GM19397 (cell line): Measurements from ENCODE around the gene EOLA1.
A peak's percentile ranks its signal among the peaks of the same experiment; 100 is the strongest.
"Not testable (repeated sequence)": the region's sequence is repeated elsewhere in the genome, so short reads cannot be mapped to it uniquely, and the experiment has no call there.

ENCODE experiments used
- ATAC-seq: cut with Tn5 transposase; IDR thresholded peaks from one replicate; pipeline ENCODE4 v1.9.1; 2021; ENCODE audit warnings: mild to moderate bottlenecking, moderate library complexity; ENCODE audit not compliant: unreplicated experiment

Gene EOLA1

DNA sequence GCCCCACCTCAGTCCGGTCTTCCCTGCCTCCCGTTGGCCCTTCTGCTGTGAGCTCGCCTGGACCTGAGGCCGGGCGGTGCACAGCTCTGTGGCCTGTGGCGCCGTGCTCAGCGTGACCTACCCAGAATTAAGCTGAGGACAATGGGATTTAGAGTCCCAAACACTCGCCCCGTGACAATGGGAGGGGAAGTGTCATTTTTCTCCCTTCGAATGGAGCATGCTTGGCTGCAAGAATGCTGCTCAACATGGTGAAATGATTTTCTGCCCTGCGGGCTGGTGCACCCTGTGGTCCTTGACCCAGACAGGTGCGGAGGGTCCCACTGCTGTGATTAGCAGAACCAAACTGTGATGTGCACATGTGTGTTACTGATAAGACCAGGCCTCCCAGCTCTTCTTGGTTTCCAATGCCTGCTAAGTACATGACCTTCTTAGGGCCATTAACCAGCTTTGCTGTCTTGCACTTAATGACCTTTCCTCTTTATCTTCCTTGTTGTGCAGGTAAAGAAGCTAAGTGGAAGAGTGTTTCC is 772 bp downstream of the EOLA1 start:
- ATAC-seq: no peak

DNA sequence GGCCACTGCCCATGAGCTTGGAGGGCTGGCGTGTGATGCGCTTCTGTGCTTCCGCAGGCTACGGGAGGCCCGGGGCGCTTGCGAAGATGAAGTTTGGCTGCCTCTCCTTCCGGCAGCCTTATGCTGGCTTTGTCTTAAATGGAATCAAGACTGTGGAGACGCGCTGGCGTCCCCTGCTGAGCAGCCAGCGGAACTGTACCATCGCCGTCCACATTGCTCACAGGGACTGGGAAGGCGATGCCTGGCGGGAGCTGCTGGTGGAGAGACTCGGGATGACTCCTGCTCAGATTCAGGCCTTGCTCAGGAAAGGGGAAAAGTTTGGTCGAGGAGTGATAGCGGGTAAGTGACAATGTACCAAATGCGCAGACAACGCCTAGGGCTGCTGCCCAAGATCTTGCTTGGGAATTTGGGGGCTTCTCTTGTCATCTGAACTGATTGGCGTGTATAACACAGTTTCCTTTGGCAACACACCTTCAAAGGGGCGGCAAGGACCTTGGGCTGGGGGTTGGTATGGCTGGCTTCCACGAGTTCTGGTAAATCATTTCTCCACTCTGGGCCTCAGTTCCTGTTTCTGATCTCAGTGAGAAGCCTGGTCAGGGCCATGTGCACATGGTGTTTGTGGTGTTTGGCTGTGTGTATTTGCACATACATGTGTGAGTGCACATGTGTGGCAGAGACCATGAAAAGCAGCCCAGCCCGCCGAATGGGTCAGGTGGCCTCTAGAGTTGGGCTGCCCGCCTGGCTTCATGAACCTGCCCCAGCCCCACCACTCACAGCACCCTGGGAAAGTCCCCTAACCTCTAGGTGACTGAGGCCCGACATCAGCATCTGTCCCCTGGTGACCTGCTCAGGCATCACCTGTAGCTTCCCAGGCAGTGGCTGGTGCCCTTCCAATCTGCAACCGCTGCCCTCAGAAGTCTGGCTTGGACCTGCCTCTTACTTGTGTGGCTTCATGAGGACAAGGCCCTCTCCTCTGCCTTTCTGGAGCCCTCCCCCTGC is 5.0 kb downstream of the EOLA1 start:
- peak; percentile 54 for ATAC-seq

DNA sequence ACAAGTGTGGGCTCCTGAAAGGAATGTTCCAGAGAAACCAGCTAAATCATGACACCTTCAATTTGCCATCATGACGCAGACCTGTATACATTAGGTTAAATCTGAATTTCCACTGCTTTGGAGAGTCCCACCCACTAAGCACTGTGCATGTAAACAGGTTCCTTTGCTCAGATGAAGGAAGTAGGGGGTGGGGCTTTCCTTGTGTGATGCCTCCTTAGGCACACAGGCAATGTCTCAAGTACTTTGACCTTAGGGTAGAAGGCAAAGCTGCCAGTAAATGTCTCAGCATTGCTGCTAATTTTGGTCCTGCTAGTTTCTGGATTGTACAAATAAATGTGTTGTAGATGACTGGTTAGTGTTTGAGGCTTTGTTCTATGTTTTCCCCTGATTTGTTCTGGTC is 6.2 kb downstream of the EOLA1 start:
- ATAC-seq: not testable (repeated sequence)

GRCh38 chrX:149547782-149548181 is 7.0 kb downstream of the EOLA1 start:
- ATAC-seq: not testable (repeated sequence)

GRCh38 chrX:149549701-149550100 is 8.9 kb downstream of the EOLA1 start, which contains the start of gene HSFX3:
HSFX3 (minus strand) TSS chrX:149549924; CDS start chrX:149549852, 72 bp downstream.
- not testable (repeated sequence) for ATAC-seq

GRCh38 chrX:149550454-149550853 is 9.6 kb downstream of the EOLA1 start:
- not testable (repeated sequence) for ATAC-seq

GRCh38 chrX:149551245-149551938 is 10.6 kb downstream of the EOLA1 start:
- not testable (repeated sequence) for ATAC-seq

- ATAC-seq: not testable (repeated sequence)
These were observed 11.1 kb downstream of the EOLA1 start for GRCh38 chrX:149551939-149552248.

DNA sequence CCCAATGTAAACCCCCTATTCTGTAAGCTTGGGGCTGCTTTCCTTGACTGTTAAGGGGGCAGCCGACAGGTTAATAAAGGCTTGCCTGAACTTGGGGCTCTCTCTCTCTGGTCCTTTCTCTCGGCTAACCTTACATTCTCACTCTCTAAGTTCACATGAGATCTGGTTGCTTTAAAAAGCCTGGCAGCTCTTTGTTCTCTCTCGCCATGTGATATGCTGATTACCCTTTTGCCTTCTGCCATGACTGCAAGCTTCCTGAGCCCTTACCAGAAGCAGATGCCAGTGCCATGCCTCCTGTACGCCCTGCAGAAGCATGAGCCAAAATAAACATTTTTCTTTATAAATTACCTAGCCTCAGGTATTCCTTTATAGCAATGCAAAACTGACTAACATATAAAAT is 14.4 kb downstream of the EOLA1 start:
- ATAC-seq: not testable (repeated sequence)

- ATAC-seq: no peak
These were observed 22.5 kb downstream of the EOLA1 start for GRCh38 chrX:149563359-149563758.

GRCh38 chrX:149567621-149568417 is 27.0 kb downstream of the EOLA1 start:
- ATAC-seq: no peak

- no peak for ATAC-seq
These were observed 28.0 kb downstream of the EOLA1 start for GRCh38 chrX:149568701-149569296.

DNA sequence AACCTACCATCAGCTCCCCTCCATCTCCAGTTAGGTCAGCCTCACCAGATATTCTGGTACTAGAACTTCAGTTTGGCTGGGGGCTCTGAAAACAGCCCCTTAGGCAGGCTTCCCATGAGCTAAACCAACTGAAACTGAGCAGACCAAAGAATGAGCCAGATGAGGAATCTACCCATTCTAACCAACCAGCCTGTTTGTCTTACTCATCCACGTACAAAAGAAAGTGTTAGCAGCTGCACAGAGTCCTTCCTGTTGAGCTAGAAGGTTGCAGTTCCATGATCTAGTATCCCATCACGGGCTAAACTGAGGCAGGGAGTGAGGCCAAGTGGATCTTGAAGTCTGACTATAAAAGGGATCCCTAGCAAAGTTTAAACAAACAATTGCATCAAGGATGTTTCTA is 29.0 kb downstream of the EOLA1 start:
- no peak for ATAC-seq

DNA sequence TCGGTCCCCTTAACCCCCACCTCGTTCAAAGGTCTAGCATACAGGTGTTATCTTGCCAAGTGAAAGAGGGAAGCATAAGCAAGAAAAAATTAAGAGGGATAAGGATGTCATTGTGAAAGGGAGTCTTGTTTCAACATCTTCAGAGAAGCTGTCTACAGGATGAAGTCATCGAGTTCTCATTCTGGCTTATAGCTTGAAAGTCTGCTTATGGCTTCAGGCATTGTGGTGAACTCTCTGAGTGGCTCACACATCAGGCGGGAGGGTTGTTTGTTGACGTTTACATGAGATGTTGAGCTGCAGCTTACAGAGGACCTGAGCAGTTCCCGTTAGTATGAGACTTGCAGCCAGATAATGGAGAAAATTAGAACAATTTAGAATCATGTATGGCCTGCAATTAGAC is 29.9 kb downstream of the EOLA1 start:
- ATAC-seq: no peak

DNA sequence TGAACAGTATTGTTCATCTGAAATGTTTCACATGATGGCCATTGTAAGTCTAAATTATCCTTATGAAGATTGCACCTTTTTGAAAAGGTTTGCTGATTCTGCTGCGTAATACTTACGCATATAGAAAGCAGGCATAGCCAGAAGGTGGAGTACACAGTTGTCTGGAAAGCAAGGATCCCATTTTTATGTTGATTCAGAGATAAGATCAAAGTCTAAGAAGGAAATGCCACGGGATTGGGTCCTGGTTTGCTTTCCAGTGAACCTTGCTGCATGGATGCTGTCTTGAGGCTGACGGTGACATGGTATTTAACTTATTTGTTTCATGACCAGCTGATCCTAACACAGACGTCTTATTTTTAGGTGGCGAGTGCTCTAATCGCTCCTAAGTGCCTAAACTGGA is 31.0 kb downstream of the EOLA1 start:
- ATAC-seq: no peak

DNA sequence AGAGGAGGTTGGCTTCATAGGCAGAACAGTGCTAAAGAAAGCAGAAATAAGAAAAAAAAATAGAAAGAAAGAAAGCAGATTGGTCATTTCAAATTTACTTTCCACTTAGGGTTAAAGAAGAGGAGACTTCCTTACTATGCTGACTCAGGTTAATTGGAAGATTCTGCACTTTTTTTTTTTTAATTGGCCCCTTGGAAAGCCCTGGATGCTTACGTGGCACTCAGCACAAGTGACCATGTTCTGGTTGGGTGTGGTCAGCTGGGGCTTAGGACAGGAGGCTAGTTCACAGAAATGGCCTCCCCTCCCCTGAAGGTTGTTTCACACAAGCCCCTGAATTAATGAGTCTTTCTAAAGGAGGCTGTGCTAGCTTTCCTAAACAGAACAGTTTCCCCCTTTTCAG is 31.9 kb downstream of the EOLA1 start:
- ATAC-seq: no peak

DNA sequence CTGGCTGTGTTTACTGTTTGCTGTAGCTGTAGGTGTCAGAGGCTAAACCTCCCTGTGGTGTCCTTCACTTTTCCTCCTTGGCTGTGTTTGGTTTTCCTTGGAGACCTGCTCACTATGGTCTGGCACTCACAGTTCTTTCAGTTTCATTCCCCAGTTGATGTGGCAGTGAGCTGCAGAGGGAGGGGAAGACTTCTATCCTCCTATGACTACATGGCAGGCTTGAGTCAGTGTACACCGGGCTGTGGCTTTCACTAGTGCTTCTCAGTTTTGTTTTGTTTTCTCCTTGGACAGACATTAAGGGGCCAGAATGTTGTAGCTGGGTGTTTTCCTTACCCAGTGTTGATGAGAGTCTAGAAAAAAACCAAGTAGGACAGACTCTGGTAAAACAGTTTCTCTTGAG is 32.6 kb downstream of the EOLA1 start:
- peak; percentile 100 for ATAC-seq

DNA sequence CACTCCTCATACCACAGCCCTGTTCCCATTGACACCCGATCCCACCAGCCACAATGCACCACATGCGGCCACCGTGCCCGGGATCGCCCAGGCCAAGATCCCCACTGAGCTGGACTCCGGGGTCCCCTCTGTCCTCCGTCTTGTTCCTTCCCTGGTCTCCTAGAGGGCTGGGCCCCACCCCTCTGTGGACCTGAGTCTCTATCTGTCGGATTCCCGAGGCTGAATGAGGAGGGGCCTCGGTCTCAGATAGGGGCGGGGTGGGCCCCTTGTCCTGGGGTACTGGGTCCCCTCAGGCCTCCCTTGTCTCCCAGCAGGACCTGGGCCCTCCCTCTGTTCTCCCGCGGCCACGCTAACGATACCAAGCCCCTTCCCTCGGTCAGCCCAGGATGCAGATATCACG is 44.8 kb downstream of the EOLA1 start:
- ATAC-seq: not testable (repeated sequence)

DNA sequence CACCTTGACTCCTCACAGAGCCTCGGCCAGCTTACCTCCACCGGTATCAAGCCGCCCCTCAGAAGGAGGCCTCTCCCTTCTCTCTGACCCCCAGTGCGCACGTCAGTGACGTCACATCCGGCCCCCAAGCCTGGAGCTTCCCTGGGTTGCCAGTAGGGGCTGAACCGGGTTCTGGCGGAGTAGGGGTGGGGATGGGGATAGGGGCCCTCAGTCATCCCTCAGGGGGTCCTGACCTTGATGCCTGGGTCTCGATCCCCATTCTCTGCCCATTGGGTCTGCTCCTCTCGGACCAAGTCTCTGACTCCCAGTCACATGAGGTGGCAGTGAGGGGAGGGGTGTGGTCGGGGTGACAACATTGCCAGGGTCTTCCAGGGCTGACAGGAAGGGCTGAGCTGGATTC is 46.5 kb downstream of the EOLA1 start, which contains the start of gene MAGEA9B:
MAGEA9B (minus strand) TSS at position 101 of the 400 bp plus-strand sequence. CDS start 4,280 bp downstream, outside the sequence.
- ATAC-seq: not testable (repeated sequence)

DNA sequence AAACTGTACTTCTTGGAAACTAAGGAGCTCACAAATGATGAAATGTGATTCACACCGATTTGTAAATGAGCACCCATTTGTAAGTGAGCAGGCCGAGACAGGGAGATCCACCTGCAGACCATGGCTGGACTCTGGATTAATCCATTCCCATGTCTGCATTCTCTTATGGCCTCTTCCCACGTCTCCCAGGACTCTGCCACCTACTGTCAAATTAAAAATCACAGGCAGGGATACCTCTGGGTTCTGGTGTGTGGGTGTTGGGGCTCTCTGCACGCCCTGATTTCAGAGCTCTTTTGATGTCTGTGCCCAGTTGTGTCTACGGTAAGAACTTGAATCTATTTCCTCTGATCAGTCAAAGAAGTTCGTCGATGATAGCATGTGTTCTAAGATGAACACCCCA is 50.2 kb downstream of the EOLA1 start:
- not testable (repeated sequence) for ATAC-seq
